ENCODE results near the gene SPATA7. TPM values are rescaled to one million over a fixed set of nuclear protein-coding genes. Genes with fewer than 3 reads are reported as not detected.
A peak's percentile ranks its signal among the peaks of the same experiment; 100 is the strongest.

Gene SPATA7, protein sequence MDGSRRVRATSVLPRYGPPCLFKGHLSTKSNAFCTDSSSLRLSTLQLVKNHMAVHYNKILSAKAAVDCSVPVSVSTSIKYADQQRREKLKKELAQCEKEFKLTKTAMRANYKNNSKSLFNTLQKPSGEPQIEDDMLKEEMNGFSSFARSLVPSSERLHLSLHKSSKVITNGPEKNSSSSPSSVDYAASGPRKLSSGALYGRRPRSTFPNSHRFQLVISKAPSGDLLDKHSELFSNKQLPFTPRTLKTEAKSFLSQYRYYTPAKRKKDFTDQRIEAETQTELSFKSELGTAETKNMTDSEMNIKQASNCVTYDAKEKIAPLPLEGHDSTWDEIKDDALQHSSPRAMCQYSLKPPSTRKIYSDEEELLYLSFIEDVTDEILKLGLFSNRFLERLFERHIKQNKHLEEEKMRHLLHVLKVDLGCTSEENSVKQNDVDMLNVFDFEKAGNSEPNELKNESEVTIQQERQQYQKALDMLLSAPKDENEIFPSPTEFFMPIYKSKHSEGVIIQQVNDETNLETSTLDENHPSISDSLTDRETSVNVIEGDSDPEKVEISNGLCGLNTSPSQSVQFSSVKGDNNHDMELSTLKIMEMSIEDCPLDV
- 1 to 10 TPM; 2.4 to 4.3 (median 3.5) TPM for total RNA-seq
- 5.0 TPM for total RNA-seq (2013)
- total RNA-seq: 0.40 to 6.9 (median 3.4) reads per million in 29 experiments

DNA sequence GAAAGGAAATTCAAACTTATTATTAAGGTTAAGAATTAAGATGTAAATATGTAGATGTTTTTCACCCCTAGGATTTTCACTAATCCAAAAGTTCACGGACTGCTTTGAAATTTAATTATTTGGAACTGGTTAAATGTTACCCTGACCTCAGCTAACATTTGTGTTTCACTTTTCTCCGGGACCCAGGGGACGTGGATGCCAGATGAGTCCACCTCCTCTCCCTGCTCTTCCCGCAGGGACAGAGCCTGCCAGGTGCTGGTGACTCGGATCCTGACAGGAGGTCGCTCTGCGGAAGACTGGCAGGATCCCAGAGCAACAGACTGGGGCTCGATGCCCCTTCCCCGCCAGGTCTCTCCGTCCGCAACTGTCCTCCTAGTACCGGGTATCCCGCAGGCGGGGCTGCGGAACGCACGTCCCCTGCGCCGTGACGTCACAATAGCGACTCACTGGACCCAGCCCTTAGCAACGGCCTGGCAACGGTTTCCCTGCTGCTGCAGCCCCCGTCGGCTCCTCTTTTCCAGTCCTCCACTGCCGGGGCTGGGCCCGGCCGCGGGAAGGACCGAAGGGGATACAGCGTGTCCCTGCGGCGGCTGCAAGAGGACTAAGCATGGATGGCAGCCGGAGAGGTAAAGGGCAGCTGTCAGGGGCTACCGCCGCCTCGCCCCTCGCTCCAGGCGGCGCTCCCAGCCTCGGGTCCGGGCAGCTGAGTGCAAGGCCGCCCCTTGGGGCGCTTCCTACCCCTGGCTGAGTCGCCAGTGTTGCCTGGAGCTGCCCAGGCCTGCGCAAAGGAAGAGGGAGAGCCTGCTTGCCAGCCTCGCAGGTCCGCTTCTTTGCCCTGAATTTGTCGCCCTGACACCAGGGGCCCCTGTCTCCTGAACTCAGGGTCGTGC lies at the start of gene SPATA7:
Gene SPATA7 (plus strand): TSS at position 446 of the 890 bp plus-strand sequence. CDS start 162 bp downstream, at position 608.
- H3K4me1 Mint-ChIP-seq: peaks cover 14 to 24% (median 21%) of the 10 kb centered on the region in 3 donors
- peak within 1 kb of the TSS; percentile 93 to 97 (median 94) for H3K4me3 Mint-ChIP-seq
- WGBS (ENCODE audit: insufficient coverage): under 1% methylated on average over 46 of the region's 50 CpGs
- no peaks in the 10 kb centered on the region for H3K36me3 Mint-ChIP-seq
- peaks cover 2 to 7% of the 10 kb centered on the region in 2 experiments for H3K4me1 ChIP-seq (ENCODE audit: control insufficient read depth in 1 of 2, extremely low read depth in 1 of 2, insufficient read depth in 2 of 2, low read length in 2 of 2)
- DNase-seq (peak; percentile 39 to 82 (median 65)), ATAC-seq (replicated peaks in 1 of 4) (peak; percentile 90 to 98 (median 97))
- H3K27me3 Mint-ChIP-seq: no peaks in the 10 kb centered on the region
- H3K27ac ChIP-seq (ENCODE audit: low read length): peak within 1 kb of the TSS; percentile 56
- H3K27ac Mint-ChIP-seq: peak within 1 kb of the TSS; percentile 76 to 89
- no peaks in the 10 kb centered on the region for H3K36me3 ChIP-seq (ENCODE audit: control insufficient read depth in 2 of 2, extremely low read depth in 1 of 2, insufficient read depth in 1 of 2, low read length in 1 of 2)
- H3K9me3 ChIP-seq: no peaks in the 10 kb centered on the region
- no peaks in the 10 kb centered on the region for H3K27me3 ChIP-seq (replicated peaks in 1 of 2; ENCODE audit: control insufficient read depth in 2 of 2, extremely low read depth in 1 of 2, insufficient read depth in 2 of 2, low read length in 1 of 2)
- ChIA-PET CTCF (interaction anchor here in 1 of 2 donors (0.7 kb wide), 1 partner anchor 395 kb away, joined by 3 read pairs; no protein-coding TSS in a partner anchor), POLR2A (interaction anchor here in 1 of 2 donors (0.6 kb wide), 1 partner anchor 97 kb away, joined by 3 read pairs; no protein-coding TSS in a partner anchor)
- H3K4me3 ChIP-seq (ENCODE audit: control insufficient read depth in 1 of 2, extremely low read depth in 1 of 2, low read length in 1 of 2): peak within 1 kb of the TSS; percentile 77 to 81
- H3K9me3 Mint-ChIP-seq: no peaks in the 10 kb centered on the region

GRCh38 chr14:88340357-88340756 lies 45.1 kb upstream of the SPATA7 start:
- CTCF ChIA-PET: no interaction called here
- no peaks in the 10 kb centered on the region for H3K9me3 Mint-ChIP-seq
- H3K4me1 Mint-ChIP-seq: no peaks in the 10 kb centered on the region
- peaks cover 19 to 26% of the 10 kb centered on the region in 2 donors for H3K27me3 Mint-ChIP-seq
- no peak overlapping the region for H3K4me3 Mint-ChIP-seq
- H3K4me3 ChIP-seq (ENCODE audit: control insufficient read depth in 1 of 2, extremely low read depth in 1 of 2, low read length in 1 of 2): no peak overlapping the region
- no peaks in the 10 kb centered on the region for H3K27me3 ChIP-seq (replicated peaks in 1 of 2; ENCODE audit: control insufficient read depth in 2 of 2, extremely low read depth in 1 of 2, insufficient read depth in 2 of 2, low read length in 1 of 2)
- POLR2A ChIA-PET: no interaction called here
- H3K9me3 ChIP-seq: no peaks in the 10 kb centered on the region
- no peaks in the 10 kb centered on the region for H3K36me3 ChIP-seq (ENCODE audit: control insufficient read depth in 2 of 2, extremely low read depth in 1 of 2, insufficient read depth in 1 of 2, low read length in 1 of 2)
- H3K4me1 ChIP-seq (ENCODE audit: control insufficient read depth in 1 of 2, extremely low read depth in 1 of 2, insufficient read depth in 2 of 2, low read length in 2 of 2): no peaks in the 10 kb centered on the region
- ATAC-seq (replicated peaks in 1 of 4): no peak
- H3K27ac ChIP-seq (ENCODE audit: low read length): no peak overlapping the region
- no peaks in the 10 kb centered on the region for H3K36me3 Mint-ChIP-seq
- H3K27ac Mint-ChIP-seq: no peak overlapping the region
- DNase-seq: no peak

DNA sequence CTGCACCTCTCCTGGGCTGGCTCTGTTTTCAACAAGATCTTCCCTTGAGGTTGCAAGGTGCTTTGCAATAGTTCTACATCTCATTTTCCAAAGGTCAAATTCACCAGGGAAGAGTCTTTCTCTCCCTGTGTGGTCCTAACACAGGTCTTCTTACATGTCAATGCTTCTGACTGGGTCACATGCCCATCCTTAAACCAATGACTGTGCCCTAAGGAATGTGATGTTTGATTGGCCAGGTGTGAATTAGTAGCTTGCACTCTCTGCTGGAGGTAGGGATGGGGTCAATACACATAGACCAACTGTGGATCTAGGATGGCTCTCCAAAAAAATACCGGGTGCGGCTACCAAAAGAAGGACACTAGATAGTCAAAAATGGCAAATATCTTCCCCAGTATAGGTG lies 42.5 kb upstream of the SPATA7 start:
- POLR2A ChIA-PET: interaction anchor here in 1 of 2 donors (0.6 kb wide), 1 partner anchor 124 kb away, joined by 3 read pairs; no protein-coding TSS in a partner anchor
- WGBS (ENCODE audit: insufficient coverage): 100% methylated on average over 1 of the region's 2 CpGs
- Histone ChIP-seq H3K27ac (ENCODE audit: low read length) (no peak overlapping the region), H3K27me3 (replicated peaks in 1 of 2; ENCODE audit: control insufficient read depth in 2 of 2, extremely low read depth in 1 of 2, insufficient read depth in 2 of 2, low read length in 1 of 2) (no peaks in the 10 kb centered on the region), H3K4me1 (ENCODE audit: control insufficient read depth in 1 of 2, extremely low read depth in 1 of 2, insufficient read depth in 2 of 2, low read length in 2 of 2) (no peaks in the 10 kb centered on the region), H3K9me3 (no peaks in the 10 kb centered on the region), H3K4me3 (ENCODE audit: control insufficient read depth in 1 of 2, extremely low read depth in 1 of 2, low read length in 1 of 2) (no peak overlapping the region), H3K36me3 (ENCODE audit: control insufficient read depth in 2 of 2, extremely low read depth in 1 of 2, insufficient read depth in 1 of 2, low read length in 1 of 2) (no peaks in the 10 kb centered on the region)
- DNase-seq (no peak), ATAC-seq (replicated peaks in 1 of 4) (no peak)
- Mint-ChIP-seq H3K9me3 (no peaks in the 10 kb centered on the region), H3K4me1 (no peaks in the 10 kb centered on the region), H3K27me3 (peaks cover 7 to 16% of the 10 kb centered on the region in 2 donors), H3K36me3 (no peaks in the 10 kb centered on the region), H3K27ac (no peak overlapping the region), H3K4me3 (no peak overlapping the region)
- CTCF ChIA-PET: no interaction called here

- no CpG with 5 or more reads among the region's 5 CpGs for WGBS (ENCODE audit: insufficient coverage)
- DNase-seq (no peak), ATAC-seq (replicated peaks in 1 of 4) (no peak)
- Histone ChIP-seq H3K27me3 (replicated peaks in 1 of 2; ENCODE audit: control insufficient read depth in 2 of 2, extremely low read depth in 1 of 2, insufficient read depth in 2 of 2, low read length in 1 of 2) (no peaks in the 10 kb centered on the region), H3K4me3 (ENCODE audit: control insufficient read depth in 1 of 2, extremely low read depth in 1 of 2, low read length in 1 of 2) (no peak overlapping the region), H3K36me3 (ENCODE audit: control insufficient read depth in 2 of 2, extremely low read depth in 1 of 2, insufficient read depth in 1 of 2, low read length in 1 of 2) (no peaks in the 10 kb centered on the region), H3K27ac (ENCODE audit: low read length) (no peak overlapping the region), H3K4me1 (ENCODE audit: control insufficient read depth in 1 of 2, extremely low read depth in 1 of 2, insufficient read depth in 2 of 2, low read length in 2 of 2) (no peaks in the 10 kb centered on the region), H3K9me3 (no peaks in the 10 kb centered on the region)
- Mint-ChIP-seq H3K27me3 (peaks cover 3 to 10% of the 10 kb centered on the region in 2 donors), H3K27ac (no peak overlapping the region), H3K4me1 (no peaks in the 10 kb centered on the region), H3K9me3 (no peaks in the 10 kb centered on the region), H3K36me3 (no peaks in the 10 kb centered on the region), H3K4me3 (no peak overlapping the region)
- POLR2A ChIA-PET: no interaction called here
- CTCF ChIA-PET: no interaction called here
Measured at GRCh38 chr14:88346048-88346639, 39.3 kb upstream of the SPATA7 start.

- ATAC-seq (replicated peaks in 1 of 4) (no peak), DNase-seq (no peak)
- no peak overlapping the region for H3K4me3 ChIP-seq (ENCODE audit: control insufficient read depth in 1 of 2, extremely low read depth in 1 of 2, low read length in 1 of 2)
- H3K9me3 Mint-ChIP-seq: no peaks in the 10 kb centered on the region
- no peaks in the 10 kb centered on the region for H3K4me1 Mint-ChIP-seq
- no peak overlapping the region for H3K4me3 Mint-ChIP-seq
- no peak overlapping the region for H3K27ac ChIP-seq (ENCODE audit: low read length)
- ChIA-PET POLR2A (no interaction called here), CTCF (no interaction called here)
- H3K27me3 ChIP-seq (replicated peaks in 1 of 2; ENCODE audit: control insufficient read depth in 2 of 2, extremely low read depth in 1 of 2, insufficient read depth in 2 of 2, low read length in 1 of 2): no peaks in the 10 kb centered on the region
- no peaks in the 10 kb centered on the region for H3K4me1 ChIP-seq (ENCODE audit: control insufficient read depth in 1 of 2, extremely low read depth in 1 of 2, insufficient read depth in 2 of 2, low read length in 2 of 2)
- no peaks in the 10 kb centered on the region for H3K36me3 ChIP-seq (ENCODE audit: control insufficient read depth in 2 of 2, extremely low read depth in 1 of 2, insufficient read depth in 1 of 2, low read length in 1 of 2)
- WGBS (ENCODE audit: insufficient coverage): no CpG with 5 or more reads among the region's 3 CpGs
- no peaks in the 10 kb centered on the region for H3K27me3 Mint-ChIP-seq
- H3K27ac Mint-ChIP-seq: no peak overlapping the region
- no peaks in the 10 kb centered on the region for H3K9me3 ChIP-seq
- no peaks in the 10 kb centered on the region for H3K36me3 Mint-ChIP-seq
Measured at GRCh38 chr14:88348546-88348945, 36.9 kb upstream of the SPATA7 start.

All from T-cell (primary cell).